Measurements from ENCODE around the gene RXRA.

RXRA gene

GRCh38 chr9:134441227-134442084 is 115.2 kb downstream of the RXRA start:
- peaks cover 26 to 41% of the 10 kb centered on the region in 2 experiments for H3K4me1 ChIP-seq (ENCODE audit: control insufficient read depth in 1 of 2, insufficient read depth in 1 of 2, low read depth in 1 of 2, low read length in 1 of 2)
- no peak overlapping the region for H3K4me3 ChIP-seq (ENCODE audit: low read depth in 1 of 2, low read length in 1 of 2)
- peak overlapping the region; percentile 53 for H3K27ac ChIP-seq
- H3K27me3 ChIP-seq: peaks cover 31% of the 10 kb centered on the region
- TF ChIP-seq CTCF (IDR thresholded peaks at IDR 0.05): no peak
- H3K36me3 ChIP-seq: peaks cover 36% of the 10 kb centered on the region
- H3K9me3 ChIP-seq: peaks cover 3% of the 10 kb centered on the region

GRCh38 chr9:134442085-134442474 is 115.8 kb downstream of the RXRA start:
- TF ChIP-seq CTCF (IDR thresholded peaks at IDR 0.05): no peak
- peaks cover 30% of the 10 kb centered on the region for H3K36me3 ChIP-seq
- peaks cover 26 to 41% of the 10 kb centered on the region in 2 experiments for H3K4me1 ChIP-seq (ENCODE audit: control insufficient read depth in 1 of 2, insufficient read depth in 1 of 2, low read depth in 1 of 2, low read length in 1 of 2)
- H3K27ac ChIP-seq: peak overlapping the region; percentile 88
- H3K27me3 ChIP-seq: peaks cover 31% of the 10 kb centered on the region
- H3K4me3 ChIP-seq (ENCODE audit: low read depth in 1 of 2, low read length in 1 of 2): no peak overlapping the region
- peaks cover 3% of the 10 kb centered on the region for H3K9me3 ChIP-seq

- H3K27ac ChIP-seq: peak overlapping the region; percentile 88
- no peak for TF ChIP-seq CTCF (IDR thresholded peaks at IDR 0.05)
- peaks cover 25% of the 10 kb centered on the region for H3K36me3 ChIP-seq
- H3K4me1 ChIP-seq (ENCODE audit: control insufficient read depth in 1 of 2, insufficient read depth in 1 of 2, low read depth in 1 of 2, low read length in 1 of 2): peaks cover 26 to 41% of the 10 kb centered on the region in 2 experiments
- peaks cover 31% of the 10 kb centered on the region for H3K27me3 ChIP-seq
- peak overlapping the region; percentile 38 to 47 for H3K4me3 ChIP-seq (ENCODE audit: low read depth in 1 of 2, low read length in 1 of 2)
- H3K9me3 ChIP-seq: peaks cover 3% of the 10 kb centered on the region
These were observed 116.4 kb downstream of the RXRA start for GRCh38 chr9:134442486-134443173.

- TF ChIP-seq CTCF (IDR thresholded peaks at IDR 0.05): peak; percentile 96
- Histone ChIP-seq H3K4me1 (ENCODE audit: control insufficient read depth in 1 of 2, insufficient read depth in 1 of 2, low read depth in 1 of 2, low read length in 1 of 2) (peaks cover 26 to 41% of the 10 kb centered on the region in 2 experiments), H3K27ac (peak overlapping the region; percentile 88), H3K27me3 (peaks cover 31% of the 10 kb centered on the region), H3K9me3 (peaks cover 6% of the 10 kb centered on the region), H3K36me3 (peaks cover 17% of the 10 kb centered on the region), H3K4me3 (ENCODE audit: low read depth in 1 of 2, low read length in 1 of 2) (peak overlapping the region; percentile 38 to 47)
These were observed 117.2 kb downstream of the RXRA start for GRCh38 chr9:134443174-134444037.

- Histone ChIP-seq H3K9me3 (peaks cover 11% of the 10 kb centered on the region), H3K27ac (peak overlapping the region; percentile 88), H3K36me3 (peaks cover 12% of the 10 kb centered on the region), H3K4me3 (ENCODE audit: low read depth in 1 of 2, low read length in 1 of 2) (peak overlapping the region; percentile 38 to 47), H3K27me3 (peaks cover 31% of the 10 kb centered on the region), H3K4me1 (ENCODE audit: control insufficient read depth in 1 of 2, insufficient read depth in 1 of 2, low read depth in 1 of 2, low read length in 1 of 2) (peaks cover 26 to 41% of the 10 kb centered on the region in 2 experiments)
- TF ChIP-seq CTCF (IDR thresholded peaks at IDR 0.05): no peak
These were observed 117.7 kb downstream of the RXRA start for GRCh38 chr9:134444038-134444315.
